WTC11 (cell line): ENCODE measurements around the gene FSD2. TPM values are rescaled to one million over a fixed set of nuclear protein-coding genes. Genes with fewer than 3 reads are reported as not detected.
A peak's percentile ranks its signal among the peaks of the same experiment; 100 is the strongest.

Experiments used
- ATAC-seq: fragments of 200-7000 bp; cut with Tn5 transposase; 2 replicates; pipeline ENCODE4 v1.10.0; 2021; ENCODE audit warnings: mild to moderate bottlenecking, moderate library complexity
- CTCF ChIA-PET: fragments of 300-600 bp; sonication (Branson Sonifier 250); formaldehyde crosslinking; loops from one replicate; lab custom pipeline; 2021; ENCODE audit warnings: antibody characterized with exemption; lab: Charles Lee
- POLR2A ChIA-PET: fragments of 350-600 bp; sonication (Branson Sonifier 250); formaldehyde crosslinking; loops from one replicate; lab custom pipeline; 2021; ENCODE audit warnings: antibody characterized with exemption; lab: Charles Lee
- DNase-seq: peaks from one replicate; pipeline ENCODE4 v3.0.0; 2021; ENCODE audit warnings: low spot score
- H3K27ac Mint-ChIP-seq: 2 replicates; pipeline ENCODE4 v1.8.0; 2021; ENCODE audit warnings: mixed read lengths
- H3K27me3 Mint-ChIP-seq: 2 replicates; pipeline ENCODE4 v1.8.0; 2021; ENCODE audit warnings: low read depth, mild to moderate bottlenecking, moderate library complexity, mixed read lengths
- H3K36me3 Mint-ChIP-seq: 2 replicates; pipeline ENCODE4 v1.8.0; 2021; ENCODE audit warnings: mixed read lengths
- H3K4me1 Mint-ChIP-seq: 2 replicates; pipeline ENCODE4 v1.8.0; 2022; ENCODE audit warnings: mixed read lengths
- H3K4me3 Mint-ChIP-seq: 2 replicates; pipeline ENCODE4 v1.8.0; 2021; ENCODE audit warnings: mild to moderate bottlenecking, moderate library complexity, mixed read lengths
- H3K9me3 Mint-ChIP-seq: 2 replicates; pipeline ENCODE4 v1.8.0; 2021; ENCODE audit warnings: mixed read lengths
- MYBL2 ChIP-seq: sonication (generic); formaldehyde crosslinking; IDR thresholded peaks from 2 replicates; pipeline ENCODE4 v1.8.1; 2023; ENCODE audit warnings: mild to moderate bottlenecking, moderate library complexity, missing genetic modification reagents
- OVOL2 ChIP-seq: fragments of 250-450 bp; sonication (Bioruptor Pico); IDR thresholded peaks from 2 replicates; pipeline ENCODE4 v1.9.0; 2021; ENCODE audit warnings: mild to moderate bottlenecking, borderline replicate concordance
- TP53 ChIP-seq: sonication (generic); formaldehyde crosslinking; IDR thresholded peaks from 2 replicates; pipeline ENCODE4 v1.8.1; 2023; ENCODE audit warnings: mild to moderate bottlenecking, missing genetic modification reagents
- ZNF121 ChIP-seq: sonication (generic); formaldehyde crosslinking; IDR thresholded peaks from 2 replicates; pipeline ENCODE4 v1.8.0; 2023; ENCODE audit warnings: missing genetic modification reagents
- ZNF263 ChIP-seq: sonication (generic); formaldehyde crosslinking; IDR thresholded peaks from 2 replicates; pipeline ENCODE4 v1.8.1; 2022; ENCODE audit warnings: low read depth, mild to moderate bottlenecking, moderate library complexity, missing genetic modification reagents
- total RNA-seq: library from RNA; stranded (reverse); gene quantifications from 3 replicates; pipeline ENCODE4 v1.2.3, GENCODE V29; 2021
- TF ChIP-seq, protein P1 (sequence below): sonication (generic); formaldehyde crosslinking; IDR thresholded peaks from 2 replicates; pipeline ENCODE4 v1.8.1; 2023; ENCODE audit warnings: mild to moderate bottlenecking, missing genetic modification reagents, moderate library complexity
- TF ChIP-seq, protein P2 (sequence below): sonication (generic); formaldehyde crosslinking; IDR thresholded peaks from 2 replicates; pipeline ENCODE4 v1.8.0; 2022; ENCODE audit warnings: mild to moderate bottlenecking, missing genetic modification reagents
- TF ChIP-seq, protein P3 (sequence below): sonication (generic); formaldehyde crosslinking; IDR thresholded peaks from 2 replicates; pipeline ENCODE4 v1.8.0; 2023; ENCODE audit warnings: missing genetic modification reagents, mild to moderate bottlenecking, borderline replicate concordance
- TF ChIP-seq, protein P4 (sequence below): fragments of 250-450 bp; sonication (Bioruptor Pico); IDR thresholded peaks from 2 replicates; pipeline ENCODE4 v1.9.0; 2021; ENCODE audit warnings: mild to moderate bottlenecking
- TF ChIP-seq, protein P5 (sequence below): sonication (generic); formaldehyde crosslinking; IDR thresholded peaks from 2 replicates; pipeline ENCODE4 v1.8.0; 2022; ENCODE audit warnings: mild to moderate bottlenecking, missing genetic modification reagents

The FSD2 gene
- total RNA-seq, 1 experiment from 2014 or later, result not detected

DNA sequence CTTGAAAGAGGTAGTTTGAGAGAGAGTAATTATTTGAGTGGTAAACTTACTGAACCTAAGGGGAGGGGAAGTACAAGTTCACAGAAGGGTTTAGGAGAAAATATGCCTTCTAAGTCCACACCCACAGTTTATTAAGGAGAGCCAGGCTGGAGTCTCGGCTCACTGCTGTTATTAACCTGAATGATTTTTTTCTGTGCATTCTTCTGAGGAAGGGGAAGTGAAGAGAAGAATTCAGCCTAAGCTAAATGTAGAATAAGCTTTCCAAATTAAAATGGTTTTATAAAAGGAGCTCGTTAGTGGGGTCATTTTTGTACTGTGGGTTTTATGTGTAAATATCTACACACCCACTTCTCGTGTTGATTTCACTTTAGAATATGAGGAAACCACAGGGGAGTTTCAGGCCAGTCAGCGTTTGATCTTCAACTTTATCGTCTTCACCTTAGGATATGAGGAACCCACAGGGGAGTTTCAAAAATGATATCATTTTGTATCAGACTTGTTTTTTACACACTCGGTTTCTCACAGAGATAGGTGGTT, 5.1 kb upstream of the FSD2 start:
- CTCF ChIA-PET, result interaction anchor here (0.8 to 2.2 kb wide), 3 partner anchors 39 to 201 kb away, joined by 3 to 8 read pairs (median 3); partner anchors contain the start of gene C15orf40
- POLR2A ChIA-PET, result no interaction called here
- H3K27ac Mint-ChIP-seq, result no peak overlapping the region

More for the DNA sequence above, 5.1 kb upstream of the FSD2 start:
- DNase-seq (no peak), ATAC-seq (no peak)
- TF ChIP-seq ZNF263 (CRISPR knock-in tag) (no peak), MYBL2 (no peak), TP53 (CRISPR knock-in tag) (no peak), OVOL2 (no peak), ZNF121 (CRISPR knock-in tag) (no peak)
- TF ChIP-seq, protein P1, sequence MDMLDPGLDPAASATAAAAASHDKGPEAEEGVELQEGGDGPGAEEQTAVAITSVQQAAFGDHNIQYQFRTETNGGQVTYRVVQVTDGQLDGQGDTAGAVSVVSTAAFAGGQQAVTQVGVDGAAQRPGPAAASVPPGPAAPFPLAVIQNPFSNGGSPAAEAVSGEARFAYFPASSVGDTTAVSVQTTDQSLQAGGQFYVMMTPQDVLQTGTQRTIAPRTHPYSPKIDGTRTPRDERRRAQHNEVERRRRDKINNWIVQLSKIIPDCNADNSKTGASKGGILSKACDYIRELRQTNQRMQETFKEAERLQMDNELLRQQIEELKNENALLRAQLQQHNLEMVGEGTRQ (CRISPR knock-in tag), result no peak
- TF ChIP-seq, protein P2, sequence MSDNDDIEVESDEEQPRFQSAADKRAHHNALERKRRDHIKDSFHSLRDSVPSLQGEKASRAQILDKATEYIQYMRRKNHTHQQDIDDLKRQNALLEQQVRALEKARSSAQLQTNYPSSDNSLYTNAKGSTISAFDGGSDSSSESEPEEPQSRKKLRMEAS (CRISPR knock-in tag), result no peak
- TF ChIP-seq, protein P3, sequence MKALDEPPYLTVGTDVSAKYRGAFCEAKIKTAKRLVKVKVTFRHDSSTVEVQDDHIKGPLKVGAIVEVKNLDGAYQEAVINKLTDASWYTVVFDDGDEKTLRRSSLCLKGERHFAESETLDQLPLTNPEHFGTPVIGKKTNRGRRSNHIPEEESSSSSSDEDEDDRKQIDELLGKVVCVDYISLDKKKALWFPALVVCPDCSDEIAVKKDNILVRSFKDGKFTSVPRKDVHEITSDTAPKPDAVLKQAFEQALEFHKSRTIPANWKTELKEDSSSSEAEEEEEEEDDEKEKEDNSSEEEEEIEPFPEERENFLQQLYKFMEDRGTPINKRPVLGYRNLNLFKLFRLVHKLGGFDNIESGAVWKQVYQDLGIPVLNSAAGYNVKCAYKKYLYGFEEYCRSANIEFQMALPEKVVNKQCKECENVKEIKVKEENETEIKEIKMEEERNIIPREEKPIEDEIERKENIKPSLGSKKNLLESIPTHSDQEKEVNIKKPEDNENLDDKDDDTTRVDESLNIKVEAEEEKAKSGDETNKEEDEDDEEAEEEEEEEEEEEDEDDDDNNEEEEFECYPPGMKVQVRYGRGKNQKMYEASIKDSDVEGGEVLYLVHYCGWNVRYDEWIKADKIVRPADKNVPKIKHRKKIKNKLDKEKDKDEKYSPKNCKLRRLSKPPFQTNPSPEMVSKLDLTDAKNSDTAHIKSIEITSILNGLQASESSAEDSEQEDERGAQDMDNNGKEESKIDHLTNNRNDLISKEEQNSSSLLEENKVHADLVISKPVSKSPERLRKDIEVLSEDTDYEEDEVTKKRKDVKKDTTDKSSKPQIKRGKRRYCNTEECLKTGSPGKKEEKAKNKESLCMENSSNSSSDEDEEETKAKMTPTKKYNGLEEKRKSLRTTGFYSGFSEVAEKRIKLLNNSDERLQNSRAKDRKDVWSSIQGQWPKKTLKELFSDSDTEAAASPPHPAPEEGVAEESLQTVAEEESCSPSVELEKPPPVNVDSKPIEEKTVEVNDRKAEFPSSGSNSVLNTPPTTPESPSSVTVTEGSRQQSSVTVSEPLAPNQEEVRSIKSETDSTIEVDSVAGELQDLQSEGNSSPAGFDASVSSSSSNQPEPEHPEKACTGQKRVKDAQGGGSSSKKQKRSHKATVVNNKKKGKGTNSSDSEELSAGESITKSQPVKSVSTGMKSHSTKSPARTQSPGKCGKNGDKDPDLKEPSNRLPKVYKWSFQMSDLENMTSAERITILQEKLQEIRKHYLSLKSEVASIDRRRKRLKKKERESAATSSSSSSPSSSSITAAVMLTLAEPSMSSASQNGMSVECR (CRISPR knock-in tag), result no peak
- TF ChIP-seq, protein P4, sequence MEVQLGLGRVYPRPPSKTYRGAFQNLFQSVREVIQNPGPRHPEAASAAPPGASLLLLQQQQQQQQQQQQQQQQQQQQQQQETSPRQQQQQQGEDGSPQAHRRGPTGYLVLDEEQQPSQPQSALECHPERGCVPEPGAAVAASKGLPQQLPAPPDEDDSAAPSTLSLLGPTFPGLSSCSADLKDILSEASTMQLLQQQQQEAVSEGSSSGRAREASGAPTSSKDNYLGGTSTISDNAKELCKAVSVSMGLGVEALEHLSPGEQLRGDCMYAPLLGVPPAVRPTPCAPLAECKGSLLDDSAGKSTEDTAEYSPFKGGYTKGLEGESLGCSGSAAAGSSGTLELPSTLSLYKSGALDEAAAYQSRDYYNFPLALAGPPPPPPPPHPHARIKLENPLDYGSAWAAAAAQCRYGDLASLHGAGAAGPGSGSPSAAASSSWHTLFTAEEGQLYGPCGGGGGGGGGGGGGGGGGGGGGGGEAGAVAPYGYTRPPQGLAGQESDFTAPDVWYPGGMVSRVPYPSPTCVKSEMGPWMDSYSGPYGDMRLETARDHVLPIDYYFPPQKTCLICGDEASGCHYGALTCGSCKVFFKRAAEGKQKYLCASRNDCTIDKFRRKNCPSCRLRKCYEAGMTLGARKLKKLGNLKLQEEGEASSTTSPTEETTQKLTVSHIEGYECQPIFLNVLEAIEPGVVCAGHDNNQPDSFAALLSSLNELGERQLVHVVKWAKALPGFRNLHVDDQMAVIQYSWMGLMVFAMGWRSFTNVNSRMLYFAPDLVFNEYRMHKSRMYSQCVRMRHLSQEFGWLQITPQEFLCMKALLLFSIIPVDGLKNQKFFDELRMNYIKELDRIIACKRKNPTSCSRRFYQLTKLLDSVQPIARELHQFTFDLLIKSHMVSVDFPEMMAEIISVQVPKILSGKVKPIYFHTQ (CRISPR knock-in tag), result no peak
- TF ChIP-seq, protein P5, sequence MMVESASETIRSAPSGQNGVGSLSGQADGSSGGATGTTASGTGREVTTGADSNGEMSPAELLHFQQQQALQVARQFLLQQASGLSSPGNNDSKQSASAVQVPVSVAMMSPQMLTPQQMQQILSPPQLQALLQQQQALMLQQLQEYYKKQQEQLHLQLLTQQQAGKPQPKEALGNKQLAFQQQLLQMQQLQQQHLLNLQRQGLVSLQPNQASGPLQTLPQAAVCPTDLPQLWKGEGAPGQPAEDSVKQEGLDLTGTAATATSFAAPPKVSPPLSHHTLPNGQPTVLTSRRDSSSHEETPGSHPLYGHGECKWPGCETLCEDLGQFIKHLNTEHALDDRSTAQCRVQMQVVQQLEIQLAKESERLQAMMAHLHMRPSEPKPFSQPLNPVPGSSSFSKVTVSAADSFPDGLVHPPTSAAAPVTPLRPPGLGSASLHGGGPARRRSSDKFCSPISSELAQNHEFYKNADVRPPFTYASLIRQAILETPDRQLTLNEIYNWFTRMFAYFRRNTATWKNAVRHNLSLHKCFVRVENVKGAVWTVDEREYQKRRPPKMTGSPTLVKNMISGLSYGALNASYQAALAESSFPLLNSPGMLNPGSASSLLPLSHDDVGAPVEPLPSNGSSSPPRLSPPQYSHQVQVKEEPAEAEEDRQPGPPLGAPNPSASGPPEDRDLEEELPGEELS (CRISPR knock-in tag), result no peak
- Mint-ChIP-seq H3K36me3 (peaks cover 4% of the 10 kb centered on the region; the same call in 1 of the 2 replicates), H3K9me3 (no peaks in the 10 kb centered on the region), H3K4me3 (peak overlapping the region; percentile 92), H3K27me3 (peaks cover 2% of the 10 kb centered on the region; the same call in 1 of the 2 replicates), H3K4me1 (peaks cover 20% of the 10 kb centered on the region)
